ENCODE measurements around the gene CHAD.

CHAD gene, protein sequence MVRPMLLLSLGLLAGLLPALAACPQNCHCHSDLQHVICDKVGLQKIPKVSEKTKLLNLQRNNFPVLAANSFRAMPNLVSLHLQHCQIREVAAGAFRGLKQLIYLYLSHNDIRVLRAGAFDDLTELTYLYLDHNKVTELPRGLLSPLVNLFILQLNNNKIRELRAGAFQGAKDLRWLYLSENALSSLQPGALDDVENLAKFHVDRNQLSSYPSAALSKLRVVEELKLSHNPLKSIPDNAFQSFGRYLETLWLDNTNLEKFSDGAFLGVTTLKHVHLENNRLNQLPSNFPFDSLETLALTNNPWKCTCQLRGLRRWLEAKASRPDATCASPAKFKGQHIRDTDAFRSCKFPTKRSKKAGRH

DNA sequence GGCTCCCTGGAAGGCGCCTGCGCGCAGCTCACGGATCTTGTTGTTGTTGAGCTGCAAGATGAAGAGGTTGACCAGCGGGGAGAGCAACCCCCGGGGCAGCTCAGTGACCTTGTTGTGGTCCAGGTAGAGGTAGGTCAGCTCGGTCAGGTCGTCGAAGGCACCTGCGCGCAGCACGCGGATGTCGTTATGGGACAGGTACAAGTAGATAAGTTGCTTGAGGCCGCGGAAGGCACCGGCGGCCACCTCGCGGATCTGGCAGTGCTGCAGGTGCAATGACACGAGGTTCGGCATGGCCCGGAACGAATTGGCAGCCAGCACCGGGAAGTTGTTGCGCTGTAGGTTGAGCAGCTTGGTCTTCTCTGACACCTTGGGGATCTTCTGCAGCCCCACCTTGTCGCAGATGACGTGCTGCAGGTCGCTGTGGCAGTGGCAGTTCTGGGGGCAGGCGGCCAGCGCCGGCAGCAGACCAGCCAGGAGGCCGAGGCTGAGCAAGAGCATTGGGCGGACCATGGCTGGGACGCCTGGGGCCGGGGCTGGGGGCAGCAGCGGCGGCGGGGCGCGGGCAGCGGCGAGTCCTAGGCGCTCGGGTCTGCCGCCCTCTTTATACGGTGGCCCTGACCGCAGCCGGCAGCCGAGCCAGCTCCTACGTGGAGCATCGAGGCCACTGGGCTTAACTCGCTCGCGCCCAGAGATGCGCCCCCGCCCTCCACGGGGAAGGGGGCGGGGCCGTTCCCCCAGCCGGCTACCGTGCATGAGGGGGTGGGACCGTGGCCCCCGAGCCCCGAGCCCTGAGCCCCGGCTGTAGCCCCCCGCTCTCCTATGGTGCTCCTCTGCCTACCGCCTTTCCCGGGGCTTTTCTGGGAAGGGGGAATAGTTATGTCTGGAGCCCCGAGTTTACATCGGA lies at the start of gene CHAD:
CHAD (minus strand) TSS at position 577 of the 904 bp plus-strand sequence; CDS start at position 510, 67 bp downstream.
- no peak for FAIRE-seq

DNA sequence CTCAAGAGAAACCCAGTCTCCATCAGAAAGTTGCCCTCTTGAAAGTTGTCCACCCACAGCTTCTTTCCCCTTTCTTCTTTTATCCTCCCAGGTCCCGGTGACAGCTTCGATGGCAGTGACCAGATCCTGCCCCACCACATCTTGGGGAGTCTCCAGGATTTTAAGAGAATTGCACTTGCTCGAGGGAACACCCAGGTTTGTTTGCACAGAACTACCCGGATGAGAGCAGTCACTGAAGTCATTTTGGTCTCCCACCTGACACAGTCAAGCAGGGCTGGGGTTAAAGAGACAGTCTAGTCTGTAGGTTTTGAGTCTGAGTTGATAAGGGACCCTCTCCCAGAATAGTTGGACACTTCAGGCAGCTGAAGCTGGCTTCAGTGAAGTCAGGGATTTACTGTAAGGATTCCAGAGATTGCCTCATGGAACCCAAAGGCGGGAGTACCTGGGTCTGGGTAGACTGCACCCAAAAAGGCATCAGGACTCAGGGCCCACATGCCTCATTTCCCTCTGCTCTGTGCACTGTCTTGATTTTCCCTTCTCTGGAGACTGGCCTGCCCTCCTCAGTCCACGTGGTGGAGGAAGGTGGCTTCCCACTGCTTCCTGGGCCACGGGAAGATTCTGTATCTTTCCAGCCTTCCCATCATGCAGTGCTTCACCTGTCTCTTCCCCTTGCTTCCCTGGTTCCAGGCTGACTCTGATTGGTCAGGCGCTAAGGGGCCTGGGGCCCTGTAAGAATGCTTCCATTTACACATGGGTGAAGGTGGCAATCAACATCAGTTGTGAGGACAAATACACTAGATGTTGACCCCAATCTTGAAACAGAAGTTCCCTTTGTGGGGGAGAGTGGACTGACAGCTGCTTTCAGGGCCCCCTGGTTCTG lies 49.1 kb upstream of the CHAD start:
- DNase-seq (ENCODE audit: insufficient read length, low spot score), result no peak
- peak; percentile 48 for FAIRE-seq

More for the DNA sequence above, at the start of gene CHAD:
- no peak for DNase-seq (ENCODE audit: insufficient read length, low spot score)

DNA sequence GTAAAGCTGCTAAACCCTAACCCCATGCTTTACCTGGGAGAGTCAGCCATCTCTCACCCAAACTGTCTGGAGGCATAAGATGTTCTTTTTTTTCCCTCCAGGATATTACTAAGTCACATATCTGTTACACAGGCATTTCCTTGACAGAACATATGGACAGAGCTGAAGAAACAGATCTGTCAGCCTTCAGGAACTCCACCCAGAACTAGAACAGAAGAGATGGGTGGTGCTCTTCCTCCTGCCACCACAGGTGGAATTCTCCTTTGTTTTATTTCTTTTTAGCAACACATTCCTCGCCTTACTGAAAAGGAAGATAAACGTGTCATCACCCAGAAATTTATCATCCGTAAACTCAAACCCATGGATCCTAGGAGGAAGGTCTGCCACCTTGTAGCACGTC lies 48.3 kb upstream of the CHAD start:
- DNase-seq (ENCODE audit: insufficient read length, low spot score), result no peak
- peak; percentile 36 for FAIRE-seq

GRCh38 chr17:50514936-50515702 lies 46.4 kb upstream of the CHAD start:
- DNase-seq (ENCODE audit: insufficient read length, low spot score), result no peak

DNA sequence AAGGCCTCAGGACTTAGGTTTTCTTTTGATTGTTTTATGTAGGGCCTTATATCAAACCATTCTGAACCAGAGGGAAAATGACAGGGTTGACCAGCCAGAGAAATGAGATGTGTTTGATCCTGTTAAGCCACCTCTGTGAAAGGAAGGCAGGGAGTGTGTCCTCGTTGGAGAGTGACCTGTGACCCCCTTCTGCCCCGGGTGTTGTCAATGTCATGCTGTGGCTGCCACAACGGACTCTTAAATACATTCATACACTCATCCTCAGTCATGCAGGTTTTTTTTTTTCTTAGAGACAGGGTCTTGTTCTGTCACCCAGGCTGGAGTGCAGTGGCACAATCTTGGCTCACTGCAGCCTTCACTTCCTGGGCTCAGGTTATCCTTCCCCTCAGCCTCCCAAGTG lies 45.7 kb upstream of the CHAD start:
- FAIRE-seq (peak; percentile 40), DNase-seq (ENCODE audit: insufficient read length, low spot score) (no peak)

More at GRCh38 chr17:50514936-50515702, 46.4 kb upstream of the CHAD start:
- FAIRE-seq, result no peak

GRCh38 chr17:50513495-50513894 lies 44.8 kb upstream of the CHAD start:
- FAIRE-seq (peak; percentile 40), DNase-seq (ENCODE audit: insufficient read length, low spot score) (no peak)

DNA sequence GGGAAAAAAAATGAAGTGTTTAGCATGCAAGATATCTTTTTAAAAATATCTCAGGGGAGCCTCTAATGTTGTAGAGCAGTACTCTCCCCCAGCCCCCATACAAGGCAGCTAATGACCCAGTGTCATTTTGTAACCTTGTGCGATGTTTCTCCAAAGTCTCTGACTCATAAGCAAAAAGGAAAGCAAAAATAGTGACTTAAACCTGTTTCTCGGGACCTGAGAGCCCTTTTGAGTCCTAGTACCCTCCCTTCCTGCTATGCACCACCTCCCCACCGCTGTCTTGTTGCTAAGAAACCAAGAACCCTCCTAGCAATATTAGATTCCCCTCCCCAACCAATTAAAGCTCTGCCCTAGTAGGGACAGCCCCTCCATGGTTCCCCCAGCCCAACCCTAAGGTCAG lies 42.4 kb upstream of the CHAD start:
- FAIRE-seq (no peak), DNase-seq (ENCODE audit: insufficient read length, low spot score) (no peak)

DNA sequence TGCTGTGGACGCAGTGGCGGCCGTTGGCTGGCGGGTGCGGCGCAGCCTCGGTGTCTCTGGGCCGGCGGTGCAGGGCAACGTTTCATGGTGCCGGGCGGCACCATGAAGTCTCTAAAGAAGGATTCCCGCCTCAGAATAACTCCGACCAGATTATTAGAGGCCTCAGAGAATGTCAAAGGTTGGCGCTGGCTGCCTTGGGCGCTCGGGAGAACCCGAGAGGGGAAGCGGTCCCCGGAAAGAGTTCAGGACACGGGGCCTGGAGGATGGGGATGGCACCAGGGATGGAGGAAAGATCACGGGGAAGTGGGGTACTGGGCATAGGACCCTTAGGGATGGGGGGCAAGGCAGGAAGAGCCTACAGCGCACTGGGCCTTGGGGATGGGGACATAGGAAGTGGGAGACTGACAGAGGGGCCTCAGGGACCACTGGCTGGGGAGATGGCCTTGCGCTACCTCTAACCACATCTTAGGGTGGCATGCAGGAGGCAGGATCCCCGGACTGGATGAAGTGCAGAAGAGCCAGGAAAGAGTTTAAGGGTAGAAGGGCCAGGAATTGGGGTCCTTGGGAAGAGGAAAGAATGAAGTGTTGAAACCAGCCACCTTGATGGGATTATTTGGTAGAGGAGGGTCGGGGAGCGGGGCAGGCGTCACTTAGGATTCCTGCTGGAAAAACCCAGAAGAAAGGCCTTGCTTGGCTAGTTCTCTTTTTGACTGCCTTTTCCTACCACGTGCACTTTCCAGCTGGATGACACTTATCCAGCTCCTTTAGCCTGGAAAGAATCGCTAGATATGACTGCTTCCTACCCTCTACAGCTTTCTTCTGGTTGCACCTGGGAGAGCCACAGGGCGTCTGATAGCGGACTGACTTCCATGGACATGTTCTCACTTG lies 40.1 kb upstream of the CHAD start:
- FAIRE-seq (no peak), DNase-seq (ENCODE audit: insufficient read length, low spot score) (no peak)

GRCh38 chr17:50507871-50508572 lies 39.3 kb upstream of the CHAD start, which contains the start of gene MYCBPAP:
Gene MYCBPAP (plus strand): TSS chr17:50508439. CDS start chr17:50508675, 236 bp downstream.
- DNase-seq (ENCODE audit: insufficient read length, low spot score), result peak; percentile 59
- FAIRE-seq, result no peak

GRCh38 chr17:50506298-50506697 lies 37.6 kb upstream of the CHAD start:
- DNase-seq (ENCODE audit: insufficient read length, low spot score) (no peak), FAIRE-seq (no peak)

GRCh38 chr17:50505591-50506130 lies 37.0 kb upstream of the CHAD start:
- FAIRE-seq (peak; percentile 46), DNase-seq (ENCODE audit: insufficient read length, low spot score) (no peak)

- DNase-seq (ENCODE audit: insufficient read length, low spot score) (no peak), FAIRE-seq (no peak)
Measured at GRCh38 chr17:50502301-50502990, 33.8 kb upstream of the CHAD start.

- DNase-seq (ENCODE audit: insufficient read length, low spot score), result no peak
- no peak for FAIRE-seq
Measured at GRCh38 chr17:50501054-50501453, 32.4 kb upstream of the CHAD start.

DNA sequence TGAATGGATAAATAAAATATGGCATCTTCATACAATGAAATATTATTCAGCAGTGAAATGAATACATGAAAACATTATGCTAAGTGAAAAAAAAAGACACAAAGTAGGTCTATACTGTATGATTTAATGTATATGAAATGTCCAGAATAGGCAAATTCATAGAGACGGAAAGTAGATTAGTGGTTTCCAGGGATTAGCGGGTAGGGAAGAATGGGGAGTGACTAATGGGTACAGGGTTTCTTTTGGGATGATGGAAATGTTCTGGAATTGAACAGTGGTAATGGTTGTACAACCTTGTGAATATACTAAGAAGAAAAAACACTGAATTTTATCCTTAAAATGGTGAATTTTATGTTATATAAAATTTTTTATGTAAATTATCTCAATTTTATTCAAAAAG lies 31.0 kb upstream of the CHAD start:
- FAIRE-seq (no peak), DNase-seq (ENCODE audit: insufficient read length, low spot score) (no peak)

DNA sequence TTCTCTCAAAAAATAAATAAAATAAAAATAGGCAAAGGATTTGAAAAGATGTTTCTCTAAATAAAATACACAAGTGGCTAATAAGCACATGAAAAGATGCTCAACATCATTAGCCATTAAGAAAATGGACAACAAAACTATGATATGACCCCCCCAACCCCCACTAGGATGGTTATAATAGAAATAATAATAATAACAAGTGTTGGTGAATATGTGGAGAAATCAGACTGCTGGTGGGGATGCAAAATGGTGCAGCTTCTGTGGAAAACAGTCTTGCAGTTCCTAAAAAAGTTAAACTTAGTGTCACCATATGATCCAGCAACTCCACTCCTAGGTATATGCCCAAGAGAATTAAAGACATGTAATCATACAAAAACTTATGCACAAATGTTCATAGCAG lies 30.6 kb upstream of the CHAD start:
- DNase-seq (ENCODE audit: insufficient read length, low spot score), result no peak
- no peak for FAIRE-seq

DNA sequence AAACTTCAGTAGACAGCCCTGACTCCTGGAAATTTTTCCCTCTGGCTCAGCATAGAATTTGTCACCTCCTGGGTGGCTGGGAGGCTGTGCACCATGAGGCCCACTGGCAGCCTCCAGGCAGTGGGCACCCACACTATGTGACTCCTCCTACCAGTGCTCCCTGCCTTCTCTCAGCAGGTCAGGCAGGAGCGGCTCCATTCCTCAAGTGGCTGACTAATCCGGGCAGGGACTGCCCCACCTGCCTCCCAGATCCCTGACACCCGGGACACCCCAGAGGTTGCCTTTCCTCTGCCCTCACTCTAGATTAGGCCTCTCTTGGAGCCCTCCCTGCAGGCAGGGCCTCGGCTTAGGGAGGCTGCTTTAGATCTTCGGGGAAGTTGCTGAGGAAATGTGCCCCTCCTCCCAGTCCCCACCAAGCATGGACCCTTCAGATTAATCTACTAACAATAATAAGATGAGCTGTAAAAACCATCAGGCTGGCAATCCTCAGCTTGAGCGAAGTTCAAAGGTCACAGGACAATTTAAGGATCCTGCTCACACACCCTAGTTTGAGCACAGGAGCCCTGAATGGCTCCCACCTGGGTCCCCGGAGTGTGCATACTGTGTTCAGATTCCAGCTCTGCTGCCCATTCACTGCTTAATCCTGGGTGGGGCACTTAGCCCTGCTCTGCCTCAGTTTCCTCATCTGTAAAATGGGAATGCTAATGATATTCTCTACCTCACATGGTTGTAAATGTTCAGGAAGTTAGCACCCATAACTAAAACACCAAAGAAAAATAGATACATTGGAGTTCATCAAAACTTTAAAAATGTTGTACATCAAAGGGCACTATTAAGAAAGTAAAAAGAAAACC lies 29.6 kb upstream of the CHAD start:
- no peak for DNase-seq (ENCODE audit: insufficient read length, low spot score)
- no peak for FAIRE-seq

All from HTR-8/SVneo (cell line).